ENCODE results near the gene TXNDC2. TPM values are rescaled to one million over a fixed set of nuclear protein-coding genes. Genes with fewer than 3 reads are reported as not detected.
"Not testable (repeated sequence)": the region's sequence is repeated elsewhere in the genome, so short reads cannot be mapped to it uniquely, and the experiment has no call there.

Gene TXNDC2
- total RNA-seq, 1 experiment from 2014 or later, result not detected

DNA sequence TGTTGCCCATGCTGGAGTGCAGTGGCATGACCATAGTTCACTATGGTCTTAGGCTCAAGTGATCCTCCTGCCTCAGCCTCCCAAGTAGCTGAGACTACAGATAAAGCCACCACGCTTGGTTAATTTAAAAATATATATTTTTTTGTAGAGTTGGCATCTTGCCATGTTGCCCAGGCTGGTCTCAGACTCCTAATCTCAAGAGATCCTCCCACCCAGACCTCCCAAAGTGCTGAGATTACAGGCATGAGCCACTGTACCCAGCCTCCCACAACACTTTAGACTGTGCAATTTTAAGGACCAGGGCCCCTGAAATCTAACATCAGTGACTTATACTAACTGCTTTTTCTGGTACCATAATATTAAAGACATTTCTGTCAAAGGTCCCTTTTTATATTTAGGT, 5.2 kb downstream of the TXNDC2 start:
- no peaks in the 10 kb centered on the region for H3K36me3 Mint-ChIP-seq (ENCODE audit: insufficient read depth, unreplicated experiment)
- no peak overlapping the region for H3K4me3 ChIP-seq (ENCODE audit: low read depth, low read length)
- no peaks in the 10 kb centered on the region for H3K27me3 ChIP-seq (replicated peaks; ENCODE audit: control insufficient read depth, insufficient read depth, low read length)
- H3K27ac Mint-ChIP-seq (ENCODE audit: unreplicated experiment), result no peak overlapping the region
- H3K4me1 ChIP-seq, result no peaks in the 10 kb centered on the region
- H3K27me3 Mint-ChIP-seq (ENCODE audit: insufficient read depth, unreplicated experiment), result no peaks in the 10 kb centered on the region
- TF ChIP-seq, protein P1, sequence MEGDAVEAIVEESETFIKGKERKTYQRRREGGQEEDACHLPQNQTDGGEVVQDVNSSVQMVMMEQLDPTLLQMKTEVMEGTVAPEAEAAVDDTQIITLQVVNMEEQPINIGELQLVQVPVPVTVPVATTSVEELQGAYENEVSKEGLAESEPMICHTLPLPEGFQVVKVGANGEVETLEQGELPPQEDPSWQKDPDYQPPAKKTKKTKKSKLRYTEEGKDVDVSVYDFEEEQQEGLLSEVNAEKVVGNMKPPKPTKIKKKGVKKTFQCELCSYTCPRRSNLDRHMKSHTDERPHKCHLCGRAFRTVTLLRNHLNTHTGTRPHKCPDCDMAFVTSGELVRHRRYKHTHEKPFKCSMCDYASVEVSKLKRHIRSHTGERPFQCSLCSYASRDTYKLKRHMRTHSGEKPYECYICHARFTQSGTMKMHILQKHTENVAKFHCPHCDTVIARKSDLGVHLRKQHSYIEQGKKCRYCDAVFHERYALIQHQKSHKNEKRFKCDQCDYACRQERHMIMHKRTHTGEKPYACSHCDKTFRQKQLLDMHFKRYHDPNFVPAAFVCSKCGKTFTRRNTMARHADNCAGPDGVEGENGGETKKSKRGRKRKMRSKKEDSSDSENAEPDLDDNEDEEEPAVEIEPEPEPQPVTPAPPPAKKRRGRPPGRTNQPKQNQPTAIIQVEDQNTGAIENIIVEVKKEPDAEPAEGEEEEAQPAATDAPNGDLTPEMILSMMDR (IDR thresholded peaks at IDR 0.05; ENCODE audit: insufficient read depth in 1 of 2, low read depth in 1 of 2, low read length in 1 of 2, severe bottlenecking in 1 of 2, unreplicated experiment in 1 of 2), result no peak
- intact Hi-C loops (cut with micrococcal nuclease; ENCODE audit: unreplicated experiment), result no loop called here
- BruUV-seq (replicated peaks), result no TSS peak
- no peak for DNase-seq
- no peaks in the 10 kb centered on the region for H3K36me3 ChIP-seq (ENCODE audit: control insufficient read depth, insufficient read depth, low read length)
- H3K9me3 Mint-ChIP-seq (ENCODE audit: unreplicated experiment), result peaks cover 6% of the 10 kb centered on the region
- no peaks in the 10 kb centered on the region for H3K9me3 ChIP-seq
- ChIA-PET CTCF (no interaction called here), POLR2A (no interaction called here)
- no peak overlapping the region for H3K4me3 Mint-ChIP-seq (ENCODE audit: unreplicated experiment)
- H3K4me1 Mint-ChIP-seq (ENCODE audit: low read depth, unreplicated experiment), result peaks cover 7% of the 10 kb centered on the region

DNA sequence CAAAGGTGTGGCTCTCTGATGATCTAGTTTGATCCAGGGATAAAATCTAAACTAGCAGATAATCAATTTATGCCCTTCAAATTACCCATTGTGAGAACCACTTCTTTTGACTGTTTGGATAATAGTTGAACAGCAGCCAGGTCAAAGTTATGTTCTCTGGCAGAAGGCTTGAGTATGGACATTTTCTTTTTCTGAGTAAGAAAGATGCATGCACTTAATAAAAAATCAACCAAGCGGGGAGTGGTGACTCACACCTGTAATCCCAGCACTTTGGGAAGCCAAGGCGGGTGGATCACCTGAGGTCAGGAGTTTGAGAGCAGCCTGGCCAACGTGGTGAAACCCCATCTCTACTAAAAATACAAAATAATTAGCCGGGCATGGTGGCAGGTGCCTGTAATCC, 5.7 kb downstream of the TXNDC2 start:
- H3K4me3 Mint-ChIP-seq (ENCODE audit: unreplicated experiment); H3K4me1 ChIP-seq; H3K9me3 ChIP-seq; BruUV-seq (replicated peaks); H3K36me3 Mint-ChIP-seq (ENCODE audit: insufficient read depth, unreplicated experiment); POLR2A ChIA-PET; H3K27me3 Mint-ChIP-seq (ENCODE audit: insufficient read depth, unreplicated experiment); H3K27ac Mint-ChIP-seq (ENCODE audit: unreplicated experiment); H3K4me3 ChIP-seq (ENCODE audit: low read depth, low read length); DNase-seq; H3K4me1 Mint-ChIP-seq (ENCODE audit: low read depth, unreplicated experiment); H3K27me3 ChIP-seq (replicated peaks; ENCODE audit: control insufficient read depth, insufficient read depth, low read length); H3K9me3 Mint-ChIP-seq (ENCODE audit: unreplicated experiment); H3K36me3 ChIP-seq (ENCODE audit: control insufficient read depth, insufficient read depth, low read length); CTCF ChIA-PET; intact Hi-C loops (cut with micrococcal nuclease; ENCODE audit: unreplicated experiment): not testable (repeated sequence)

DNA sequence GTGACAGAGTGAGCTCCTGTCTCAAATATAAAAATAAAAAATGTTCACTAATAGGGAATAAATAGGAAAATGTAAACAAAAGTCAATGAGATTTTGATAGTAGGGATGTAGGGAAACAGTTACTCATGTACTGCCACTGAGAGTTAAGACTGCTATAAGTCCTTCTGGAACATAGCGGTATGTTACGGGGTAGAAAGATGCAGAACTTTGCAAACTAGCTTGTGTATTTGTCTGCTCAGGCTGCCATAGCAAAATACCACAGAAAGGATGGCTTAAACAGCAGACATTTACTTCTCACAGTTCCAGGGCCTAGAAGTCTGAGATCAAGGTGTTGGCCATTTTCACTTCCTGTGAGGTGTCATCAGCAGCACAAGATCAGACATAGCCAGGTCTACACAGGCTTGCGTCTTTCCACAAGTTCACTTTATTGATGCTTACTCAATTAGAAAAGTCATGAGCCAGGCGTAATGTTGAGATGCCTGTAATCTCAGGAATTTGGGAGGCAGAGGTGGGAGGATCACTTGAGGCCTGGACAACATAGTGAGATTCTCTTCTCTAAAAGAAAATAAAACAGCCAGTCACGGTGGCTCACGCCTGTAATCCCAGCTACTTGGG, 8.8 kb downstream of the TXNDC2 start:
- no peaks in the 10 kb centered on the region for H3K9me3 ChIP-seq
- TF ChIP-seq, protein P1 (IDR thresholded peaks at IDR 0.05; ENCODE audit: insufficient read depth in 1 of 2, low read depth in 1 of 2, low read length in 1 of 2, severe bottlenecking in 1 of 2, unreplicated experiment in 1 of 2), result no peak
- no peak overlapping the region for H3K4me3 ChIP-seq (ENCODE audit: low read depth, low read length)
- H3K4me1 ChIP-seq, result peaks cover 15% of the 10 kb centered on the region
- ChIA-PET CTCF (no interaction called here), POLR2A (no interaction called here)
- Mint-ChIP-seq H3K27me3 (ENCODE audit: insufficient read depth, unreplicated experiment) (no peaks in the 10 kb centered on the region), H3K4me1 (ENCODE audit: low read depth, unreplicated experiment) (peaks cover 20% of the 10 kb centered on the region), H3K9me3 (ENCODE audit: unreplicated experiment) (no peaks in the 10 kb centered on the region), H3K36me3 (ENCODE audit: insufficient read depth, unreplicated experiment) (no peaks in the 10 kb centered on the region), H3K27ac (ENCODE audit: unreplicated experiment) (no peak overlapping the region), H3K4me3 (ENCODE audit: unreplicated experiment) (no peak overlapping the region)
- DNase-seq, result no peak
- no peaks in the 10 kb centered on the region for H3K27me3 ChIP-seq (replicated peaks; ENCODE audit: control insufficient read depth, insufficient read depth, low read length)
- H3K36me3 ChIP-seq (ENCODE audit: control insufficient read depth, insufficient read depth, low read length), result no peaks in the 10 kb centered on the region
- BruUV-seq (replicated peaks), result no TSS peak
- intact Hi-C loops (cut with micrococcal nuclease; ENCODE audit: unreplicated experiment), result no loop called here

DNA sequence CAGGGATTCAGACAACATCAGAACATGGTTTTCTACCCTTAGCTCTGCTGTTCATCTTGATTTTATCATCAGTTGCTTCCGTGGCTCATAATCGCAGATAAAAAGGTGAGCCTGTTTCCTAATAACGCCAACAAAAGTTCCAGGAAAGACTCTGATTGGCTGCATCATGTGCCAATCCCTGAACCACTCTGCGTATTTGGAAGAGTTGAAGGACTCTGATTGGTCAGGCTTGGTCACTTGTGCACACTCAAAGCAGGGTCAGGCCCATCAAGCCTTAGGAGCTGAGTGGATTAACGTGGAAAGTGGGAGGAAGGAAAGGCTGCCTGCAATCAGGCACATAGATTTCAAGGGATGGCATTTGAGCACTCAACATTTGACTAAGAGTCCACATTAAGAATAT, 11.4 kb downstream of the TXNDC2 start:
- Mint-ChIP-seq H3K4me3 (ENCODE audit: unreplicated experiment) (no peak overlapping the region), H3K36me3 (ENCODE audit: insufficient read depth, unreplicated experiment) (no peaks in the 10 kb centered on the region), H3K27me3 (ENCODE audit: insufficient read depth, unreplicated experiment) (no peaks in the 10 kb centered on the region), H3K27ac (ENCODE audit: unreplicated experiment) (no peak overlapping the region), H3K9me3 (ENCODE audit: unreplicated experiment) (no peaks in the 10 kb centered on the region), H3K4me1 (ENCODE audit: low read depth, unreplicated experiment) (peaks cover 27% of the 10 kb centered on the region)
- Histone ChIP-seq H3K9me3 (no peaks in the 10 kb centered on the region), H3K36me3 (ENCODE audit: control insufficient read depth, insufficient read depth, low read length) (no peaks in the 10 kb centered on the region), H3K27me3 (replicated peaks; ENCODE audit: control insufficient read depth, insufficient read depth, low read length) (no peaks in the 10 kb centered on the region), H3K4me3 (ENCODE audit: low read depth, low read length) (no peak overlapping the region), H3K4me1 (peaks cover 31% of the 10 kb centered on the region)
- BruUV-seq (replicated peaks), result no TSS peak
- intact Hi-C loops (cut with micrococcal nuclease; ENCODE audit: unreplicated experiment), result no loop called here
- TF ChIP-seq, protein P1 (IDR thresholded peaks at IDR 0.05; ENCODE audit: insufficient read depth in 1 of 2, low read depth in 1 of 2, low read length in 1 of 2, severe bottlenecking in 1 of 2, unreplicated experiment in 1 of 2), result no peak
- ChIA-PET POLR2A (no interaction called here), CTCF (no interaction called here)
- no peak for DNase-seq

DNA sequence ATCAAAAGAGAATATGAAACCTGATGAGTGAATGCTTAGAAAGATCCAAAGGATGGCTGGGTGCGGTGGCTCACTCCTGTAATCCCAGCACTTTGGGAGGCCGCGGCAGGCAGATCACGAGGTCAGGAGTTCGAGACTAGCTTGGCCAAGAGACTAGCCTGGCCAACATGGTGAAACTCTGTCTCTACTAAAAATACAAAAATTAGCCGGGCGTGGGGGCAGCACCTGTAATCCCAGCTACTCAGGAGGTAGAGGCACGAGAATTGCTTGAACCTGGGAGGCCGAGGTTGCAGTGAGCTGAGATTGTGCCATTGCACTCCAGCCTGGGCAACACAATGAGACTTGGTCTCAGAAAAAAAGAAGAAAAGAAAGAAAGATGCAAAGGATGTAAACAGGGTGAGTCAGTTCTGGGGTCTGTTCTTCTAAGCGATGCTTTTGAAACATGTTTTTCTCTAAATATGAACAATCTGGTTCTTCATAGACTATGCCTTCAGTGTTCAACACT, 12.1 kb downstream of the TXNDC2 start:
- intact Hi-C loops (cut with micrococcal nuclease; ENCODE audit: unreplicated experiment); H3K9me3 ChIP-seq; CTCF ChIA-PET; H3K4me3 ChIP-seq (ENCODE audit: low read depth, low read length); DNase-seq; H3K36me3 Mint-ChIP-seq (ENCODE audit: insufficient read depth, unreplicated experiment); H3K4me3 Mint-ChIP-seq (ENCODE audit: unreplicated experiment); H3K27me3 Mint-ChIP-seq (ENCODE audit: insufficient read depth, unreplicated experiment); POLR2A ChIA-PET; BruUV-seq (replicated peaks); H3K27me3 ChIP-seq (replicated peaks; ENCODE audit: control insufficient read depth, insufficient read depth, low read length); H3K9me3 Mint-ChIP-seq (ENCODE audit: unreplicated experiment); H3K36me3 ChIP-seq (ENCODE audit: control insufficient read depth, insufficient read depth, low read length): not testable (repeated sequence)
- H3K4me1 ChIP-seq, result peaks cover 31% of the 10 kb centered on the region
- peaks cover 27% of the 10 kb centered on the region for H3K4me1 Mint-ChIP-seq (ENCODE audit: low read depth, unreplicated experiment)
- H3K27ac Mint-ChIP-seq (ENCODE audit: unreplicated experiment), result peak overlapping the region; percentile 53
